GM18502 (cell line): ENCODE data around the gene ERC2.

Experiments
- ATAC-seq: cut with Tn5 transposase; IDR thresholded peaks from one replicate; pipeline ENCODE4 v1.9.1; 2021; ENCODE audit warnings: mild to moderate bottlenecking; ENCODE audit not compliant: unreplicated experiment, poor library complexity

Gene ERC2

GRCh38 chr3:56133423-56133822 is 334.8 kb downstream of the ERC2 start:
- ATAC-seq = no peak

GRCh38 chr3:56132762-56133161 is 335.5 kb downstream of the ERC2 start:
- no peak for ATAC-seq

GRCh38 chr3:56131974-56132590 is 336.2 kb downstream of the ERC2 start:
- no peak for ATAC-seq

GRCh38 chr3:56130036-56130435 is 338.2 kb downstream of the ERC2 start:
- ATAC-seq = no peak

GRCh38 chr3:56126632-56127031 is 341.6 kb downstream of the ERC2 start:
- ATAC-seq = no peak

GRCh38 chr3:56125358-56126005 is 342.8 kb downstream of the ERC2 start:
- no peak for ATAC-seq

GRCh38 chr3:56124546-56124945 is 343.7 kb downstream of the ERC2 start:
- ATAC-seq = no peak

GRCh38 chr3:56123487-56123886 is 344.8 kb downstream of the ERC2 start:
- no peak for ATAC-seq

- no peak for ATAC-seq
Measured at GRCh38 chr3:56122911-56123310, 345.4 kb downstream of the ERC2 start.

GRCh38 chr3:56121716-56122115 is 346.6 kb downstream of the ERC2 start:
- ATAC-seq = no peak

GRCh38 chr3:56119575-56120349 is 348.5 kb downstream of the ERC2 start:
- ATAC-seq = no peak

- no peak for ATAC-seq
Measured at GRCh38 chr3:56118968-56119367, 349.3 kb downstream of the ERC2 start.

- no peak for ATAC-seq
Measured at GRCh38 chr3:56115698-56116097, 352.6 kb downstream of the ERC2 start.

- ATAC-seq = no peak
Measured at GRCh38 chr3:56115199-56115598, 353.1 kb downstream of the ERC2 start.

- ATAC-seq = no peak
Measured at GRCh38 chr3:56113908-56114307, 354.4 kb downstream of the ERC2 start.

- ATAC-seq = no peak
Measured at GRCh38 chr3:56113231-56113630, 355.0 kb downstream of the ERC2 start.

- no peak for ATAC-seq
Measured at GRCh38 chr3:56111606-56112304, 356.5 kb downstream of the ERC2 start.

- ATAC-seq = no peak
Measured at GRCh38 chr3:56110886-56111285, 357.4 kb downstream of the ERC2 start.

GRCh38 chr3:56107157-56107556 is 361.1 kb downstream of the ERC2 start:
- ATAC-seq = no peak

GRCh38 chr3:56102032-56102431 is 366.2 kb downstream of the ERC2 start:
- no peak for ATAC-seq

GRCh38 chr3:56101576-56101975 is 366.7 kb downstream of the ERC2 start:
- no peak for ATAC-seq
